ENCODE measurements around the gene ZNF217. TPM values are rescaled to one million over a fixed set of nuclear protein-coding genes. Genes with fewer than 3 reads are reported as not detected.
"Not testable (repeated sequence)": the region's sequence is repeated elsewhere in the genome, so short reads cannot be mapped to it uniquely, and the experiment has no call there.

The ZNF217 gene
- total RNA-seq, 1 donor from 2014 or later: 39.5 TPM

- no peaks in the 10 kb centered on the region for H3K36me3 Mint-ChIP-seq
- peaks cover 6% of the 10 kb centered on the region for H3K4me1 Mint-ChIP-seq
- H3K27ac Mint-ChIP-seq: no peak overlapping the region
- H3K9me3 Mint-ChIP-seq: no peaks in the 10 kb centered on the region
- no peak overlapping the region for H3K4me3 Mint-ChIP-seq
- TF ChIP-seq CTCF (IDR thresholded peaks at IDR 0.05; ENCODE audit: unreplicated experiment): no peak
- DNase-seq (ENCODE audit: low spot score in 2 of 2, unreplicated experiment in 2 of 2): no peak
- no peaks in the 10 kb centered on the region for H3K27me3 Mint-ChIP-seq (ENCODE audit: low read depth)
Observed at GRCh38 chr20:53550280-53551187, 43.1 kb downstream of the ZNF217 start.

- DNase-seq (ENCODE audit: low spot score in 2 of 2, unreplicated experiment in 2 of 2): peak in 1 of 2 experiments; percentile 42
- Mint-ChIP-seq H3K36me3 (no peaks in the 10 kb centered on the region), H3K27me3 (ENCODE audit: low read depth) (no peaks in the 10 kb centered on the region), H3K27ac (no peak overlapping the region), H3K4me1 (peaks cover 6% of the 10 kb centered on the region), H3K9me3 (peaks cover 3% of the 10 kb centered on the region), H3K4me3 (no peak overlapping the region)
- TF ChIP-seq CTCF (IDR thresholded peaks at IDR 0.05; ENCODE audit: unreplicated experiment): peak; percentile 56
Observed at GRCh38 chr20:53547664-53548239, 45.9 kb downstream of the ZNF217 start.

- Mint-ChIP-seq H3K27ac (no peak overlapping the region), H3K36me3 (no peaks in the 10 kb centered on the region), H3K27me3 (ENCODE audit: low read depth) (no peaks in the 10 kb centered on the region), H3K4me3 (no peak overlapping the region), H3K4me1 (no peaks in the 10 kb centered on the region), H3K9me3 (peaks cover 3% of the 10 kb centered on the region)
- no peak for DNase-seq (ENCODE audit: low spot score in 2 of 2, unreplicated experiment in 2 of 2)
- no peak for TF ChIP-seq CTCF (IDR thresholded peaks at IDR 0.05; ENCODE audit: unreplicated experiment)
Observed at GRCh38 chr20:53539516-53539915, 54.1 kb downstream of the ZNF217 start.

GRCh38 chr20:53536382-53536781, 57.3 kb downstream of the ZNF217 start:
- not testable (repeated sequence) for H3K27ac Mint-ChIP-seq; H3K4me3 Mint-ChIP-seq; H3K36me3 Mint-ChIP-seq; DNase-seq (ENCODE audit: low spot score in 2 of 2, unreplicated experiment in 2 of 2); H3K27me3 Mint-ChIP-seq (ENCODE audit: low read depth); H3K4me1 Mint-ChIP-seq; H3K9me3 Mint-ChIP-seq

GRCh38 chr20:53535878-53536277, 57.8 kb downstream of the ZNF217 start:
- Mint-ChIP-seq H3K27ac (no peak overlapping the region), H3K4me3 (no peak overlapping the region), H3K36me3 (no peaks in the 10 kb centered on the region), H3K27me3 (ENCODE audit: low read depth) (no peaks in the 10 kb centered on the region), H3K4me1 (no peaks in the 10 kb centered on the region), H3K9me3 (no peaks in the 10 kb centered on the region)
- DNase-seq (ENCODE audit: low spot score in 2 of 2, unreplicated experiment in 2 of 2): no peak
- TF ChIP-seq CTCF (IDR thresholded peaks at IDR 0.05; ENCODE audit: unreplicated experiment): no peak

- H3K36me3 Mint-ChIP-seq: no peaks in the 10 kb centered on the region
- H3K9me3 Mint-ChIP-seq: no peaks in the 10 kb centered on the region
- no peak overlapping the region for H3K4me3 Mint-ChIP-seq
- DNase-seq (ENCODE audit: low spot score in 2 of 2, unreplicated experiment in 2 of 2): no peak
- H3K4me1 Mint-ChIP-seq: no peaks in the 10 kb centered on the region
- no peak for TF ChIP-seq CTCF (IDR thresholded peaks at IDR 0.05; ENCODE audit: unreplicated experiment)
- H3K27me3 Mint-ChIP-seq (ENCODE audit: low read depth): no peaks in the 10 kb centered on the region
- no peak overlapping the region for H3K27ac Mint-ChIP-seq
Observed at GRCh38 chr20:53534037-53534436, 59.6 kb downstream of the ZNF217 start.
